Colonic mucosa (tissue), 4 donors: Measurements from ENCODE around the gene GRAMD2B. TPM values are rescaled to one million over a fixed set of nuclear protein-coding genes. Genes with fewer than 3 reads are reported as not detected.

Experiments used
- DNase-seq: peaks from one replicate; pipeline ENCODE4 v3.0.0-alpha.2; 2020
- H3K27ac ChIP-seq: fragments of 200-600 bp; one replicate; pipeline ENCODE4 v1.8.0; 2021
- H3K27me3 ChIP-seq: fragments of 200-600 bp; one replicate; pipeline ENCODE4 v1.8.0; 2021
- H3K36me3 ChIP-seq: fragments of 200-600 bp; one replicate; pipeline ENCODE4 v1.8.0; 2021
- H3K4me1 ChIP-seq: fragments of 200-600 bp; one replicate; pipeline ENCODE4 v1.8.0; 2021; ENCODE audit warnings: mild to moderate bottlenecking
- H3K4me3 ChIP-seq: fragments of 200-600 bp; one replicate; pipeline ENCODE4 v1.8.0; 2021
- H3K9ac ChIP-seq, 2 donors: one replicate each; pipeline ENCODE4 v1.7.0; 2013; ENCODE audit warnings: control low read depth in 2 of 2, low read depth in 2 of 2, low read length in 2 of 2
- H3K9me3 ChIP-seq: fragments of 200-600 bp; one replicate; pipeline ENCODE4 v1.8.0; 2021
- CTCF ChIP-seq: fragments of 200-600 bp; IDR thresholded peaks from one replicate; pipeline ENCODE4 v1.8.0; 2022; ENCODE audit warnings: antibody characterized with exemption, mild to moderate bottlenecking
- intact Hi-C: fragments of 100-400 bp; cut with DNase I; formaldehyde crosslinking; loops from one replicate; pipeline ENCODE4 v1.14.1; 2022
- total RNA-seq, 2 donors: library from RNA; stranded (reverse); fragmentation: NEBNext Ultra II Directional in 1 of 2; extraction: Animal tissue kit (Norgen Biotek cat#: 25700) in 1 of 2; gene quantifications; one replicate each; pipeline ENCODE4 v1.2.1, GENCODE V29; 2021
- donor health status: healthy.
- donor health status: DM: no; HTN: no; CAD: no.
- donor health status: DM: no; HTN: no; CAD: no.

GRAMD2B gene
- total RNA-seq, 2 donors from 2014 or later: 30.9 to 60.4 TPM

- H3K27ac ChIP-seq: no peak overlapping the region
Observed at GRCh38 chr5:126538579-126538978, 115.4 kb downstream of the GRAMD2B start.

DNA sequence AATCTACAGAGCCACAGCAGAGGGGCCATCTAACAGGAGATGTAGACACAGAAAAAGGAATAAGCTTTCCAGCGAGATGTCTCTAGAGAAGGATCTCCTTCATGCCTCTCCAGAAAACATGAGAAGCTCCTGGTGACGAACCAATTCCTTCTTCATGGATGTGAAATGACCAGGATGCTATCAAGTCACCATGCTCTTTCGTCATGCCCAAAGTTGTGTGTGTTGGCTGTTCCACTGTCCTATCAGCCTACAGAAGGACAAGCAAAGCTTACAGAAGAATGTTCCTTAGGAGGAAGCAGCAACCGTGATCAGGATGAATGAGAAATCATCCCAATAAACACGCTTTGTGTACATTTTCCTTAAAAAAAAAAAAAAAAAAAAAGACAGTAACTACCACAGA lies 117.4 kb downstream of the GRAMD2B start:
- Histone ChIP-seq H3K27ac (no peak overlapping the region), H3K4me1 (no peaks in the 10 kb centered on the region), H3K27me3 (no peaks in the 10 kb centered on the region), H3K9me3 (no peaks in the 10 kb centered on the region), H3K4me3 (no peak overlapping the region), H3K9ac (no peak overlapping the region), H3K36me3 (no peaks in the 10 kb centered on the region)
- TF ChIP-seq CTCF: no peak
- intact Hi-C loops: loop anchor here (2.0 kb wide), 1 partner anchor 188 kb away; no protein-coding TSS in a partner anchor
- DNase-seq: no peak

More at GRCh38 chr5:126538579-126538978, 115.4 kb downstream of the GRAMD2B start:
- Histone ChIP-seq H3K9ac (no peak overlapping the region), H3K36me3 (no peaks in the 10 kb centered on the region), H3K9me3 (no peaks in the 10 kb centered on the region), H3K4me1 (no peaks in the 10 kb centered on the region), H3K4me3 (no peak overlapping the region), H3K27me3 (no peaks in the 10 kb centered on the region)
- DNase-seq: no peak
- no peak for TF ChIP-seq CTCF
- intact Hi-C loops: no loop called here

DNA sequence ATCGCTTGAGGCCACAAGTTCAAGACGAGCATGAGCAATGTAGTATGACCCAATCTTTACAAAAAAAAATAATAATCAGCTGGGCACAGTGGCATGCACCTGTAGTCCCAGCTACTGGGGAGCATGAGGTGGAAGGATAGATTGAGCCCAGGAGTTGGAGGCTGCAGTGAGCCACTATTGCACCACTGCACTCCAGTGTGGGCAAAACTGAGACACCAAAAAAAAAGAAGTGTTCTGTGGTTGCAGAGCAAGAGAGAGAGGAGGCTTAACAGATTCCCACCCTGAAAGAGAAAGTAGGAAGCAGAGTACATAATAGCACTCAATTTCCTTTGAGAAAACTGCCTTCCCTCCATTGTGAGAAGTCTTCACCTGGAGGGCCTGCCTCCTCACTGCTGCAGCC lies 119.2 kb downstream of the GRAMD2B start:
- Histone ChIP-seq H3K36me3 (no peaks in the 10 kb centered on the region), H3K9ac (no peak overlapping the region), H3K27me3 (no peaks in the 10 kb centered on the region), H3K4me3 (no peak overlapping the region), H3K9me3 (no peaks in the 10 kb centered on the region), H3K4me1 (no peaks in the 10 kb centered on the region), H3K27ac (no peak overlapping the region)
- intact Hi-C loops: no loop called here
- DNase-seq: no peak
- no peak for TF ChIP-seq CTCF

- DNase-seq: no peak
- Histone ChIP-seq H3K4me3 (no peak overlapping the region), H3K36me3 (no peaks in the 10 kb centered on the region), H3K27ac (no peak overlapping the region), H3K9ac (no peak overlapping the region), H3K4me1 (no peaks in the 10 kb centered on the region), H3K9me3 (no peaks in the 10 kb centered on the region), H3K27me3 (no peaks in the 10 kb centered on the region)
- TF ChIP-seq CTCF: no peak
- intact Hi-C loops: no loop called here
Observed at GRCh38 chr5:126543009-126543408, 119.8 kb downstream of the GRAMD2B start.

GRCh38 chr5:126543660-126544059 lies 120.5 kb downstream of the GRAMD2B start:
- Histone ChIP-seq H3K27ac (no peak overlapping the region), H3K9ac (peak overlapping the region in 1 of 2 donors; percentile 19), H3K4me3 (no peak overlapping the region), H3K36me3 (no peaks in the 10 kb centered on the region), H3K9me3 (no peaks in the 10 kb centered on the region), H3K27me3 (no peaks in the 10 kb centered on the region), H3K4me1 (no peaks in the 10 kb centered on the region)
- DNase-seq: peak; percentile 36
- intact Hi-C loops: no loop called here
- TF ChIP-seq CTCF: no peak

Other genes starting within 250 kb of the GRAMD2B start
- 10 to 100 TPM; 49.2 to 75.7 TPM for gene ALDH7A1, start 171.8 kb downstream of the GRAMD2B start, total RNA-seq
- 10 to 100 TPM; 36.4 to 36.6 TPM for gene PHAX, start 177.5 kb downstream of the GRAMD2B start, total RNA-seq